Keratinocyte (primary cell): ENCODE results near the gene DEDD2.

ENCODE experiments used
- EZH2 ChIP-seq: IDR thresholded peaks from one replicate; pipeline ENCODE4 v1.6.1; 2012; ENCODE audit warnings: inconsistent platforms, mild to moderate bottlenecking, low read length, moderate library complexity
- TF ChIP-seq, protein P1 (sequence below), 3 experiments: IDR thresholded peaks in 1 of 3; conservative IDR thresholded peaks in 1 of 3; optimal IDR thresholded peaks in 1 of 3; 2 replicates in 2 of 3; 3 replicates in 1 of 3; pipeline versions ENCODE3 to v1.5.1; 2011; ENCODE audit warnings: low read length in 3 of 3, mild to moderate bottlenecking in 3 of 3, moderate library complexity in 2 of 3, control low read depth in 1 of 3, inconsistent platforms in 1 of 3; ENCODE audit not compliant: insufficient read depth in 2 of 3; ENCODE audit errors: extremely low read depth in 1 of 3

DNA sequence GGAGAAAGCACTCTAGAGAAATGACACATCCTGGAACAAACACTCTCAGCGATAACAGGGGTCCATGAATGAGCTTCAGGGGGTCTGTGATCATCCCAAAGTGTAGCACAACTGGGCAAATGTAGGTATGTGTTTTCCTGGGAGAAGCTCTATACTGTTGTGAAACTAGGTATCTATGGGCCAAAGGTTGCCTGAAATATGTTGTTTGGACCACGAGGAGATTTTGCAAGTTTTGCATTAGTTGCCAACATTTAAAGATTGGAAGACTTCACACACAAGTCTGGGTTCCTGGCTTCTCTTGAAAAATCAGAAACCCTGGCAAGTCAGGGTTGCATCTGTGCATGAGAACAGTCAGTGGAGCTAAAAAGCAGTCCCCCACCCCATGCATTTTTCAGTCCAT lies 58.6 kb downstream of the DEDD2 start:
- TF ChIP-seq, protein P1, sequence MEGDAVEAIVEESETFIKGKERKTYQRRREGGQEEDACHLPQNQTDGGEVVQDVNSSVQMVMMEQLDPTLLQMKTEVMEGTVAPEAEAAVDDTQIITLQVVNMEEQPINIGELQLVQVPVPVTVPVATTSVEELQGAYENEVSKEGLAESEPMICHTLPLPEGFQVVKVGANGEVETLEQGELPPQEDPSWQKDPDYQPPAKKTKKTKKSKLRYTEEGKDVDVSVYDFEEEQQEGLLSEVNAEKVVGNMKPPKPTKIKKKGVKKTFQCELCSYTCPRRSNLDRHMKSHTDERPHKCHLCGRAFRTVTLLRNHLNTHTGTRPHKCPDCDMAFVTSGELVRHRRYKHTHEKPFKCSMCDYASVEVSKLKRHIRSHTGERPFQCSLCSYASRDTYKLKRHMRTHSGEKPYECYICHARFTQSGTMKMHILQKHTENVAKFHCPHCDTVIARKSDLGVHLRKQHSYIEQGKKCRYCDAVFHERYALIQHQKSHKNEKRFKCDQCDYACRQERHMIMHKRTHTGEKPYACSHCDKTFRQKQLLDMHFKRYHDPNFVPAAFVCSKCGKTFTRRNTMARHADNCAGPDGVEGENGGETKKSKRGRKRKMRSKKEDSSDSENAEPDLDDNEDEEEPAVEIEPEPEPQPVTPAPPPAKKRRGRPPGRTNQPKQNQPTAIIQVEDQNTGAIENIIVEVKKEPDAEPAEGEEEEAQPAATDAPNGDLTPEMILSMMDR (optimal IDR thresholded peaks at IDR 0.05 in 1 of 3, IDR thresholded peaks at IDR 0.05 in 1 of 3, conservative IDR thresholded peaks at IDR 0.05 in 1 of 3; ENCODE audit: extremely low read depth in 1 of 3, insufficient read depth in 2 of 3, low read length in 3 of 3), result no peak
- no peak for TF ChIP-seq EZH2
